Endothelial cell of umbilical vein (primary cell): ENCODE data around the gene NAT16. TPM values are rescaled to one million over a fixed set of nuclear protein-coding genes. Genes with fewer than 3 reads are reported as not detected.

Experiments
- BruUV-seq: library from RNA; stranded (reverse); fragments of 400-500 nt; replicated peaks from 2 replicates; lab custom pipeline; 2021; lab: Mats Ljungman, UMichigan
- CTCF ChIA-PET: fragments of 300-600, 350-600 bp; sonication (Branson Sonifier 250); formaldehyde crosslinking; loops from one replicate; lab custom pipeline; 2021; ENCODE audit warnings: antibody characterized with exemption, inconsistent platforms; lab: Charles Lee
- POLR2A ChIA-PET: fragments of 300-600, 350-600 bp; sonication (Branson Sonifier 250); formaldehyde crosslinking; loops from one replicate; lab custom pipeline; 2021; ENCODE audit warnings: antibody characterized with exemption, inconsistent platforms; lab: Charles Lee
- DNase-seq: peaks from one replicate; pipeline ENCODE4 v3.0.0-alpha.2; 2011; ENCODE audit warnings: low read depth, low spot score
- FAIRE-seq: peaks from 2 replicates; lab custom pipeline; 2011; peaks lifted over from hg19 to GRCh38; lab: Jason Lieb, UNC
- H2AFZ ChIP-seq: 2 replicates; pipeline ENCODE4 v1.6.0; 2012; ENCODE audit warnings: low read depth, low read length, control low read depth, inconsistent platforms
- H3K27ac ChIP-seq: 2 replicates; pipeline ENCODE4 v1.5.1; 2011; ENCODE audit warnings: low read depth, mild to moderate bottlenecking, control low read depth, low read length, moderate library complexity; ENCODE audit not compliant: insufficient read depth
- H3K27me3 ChIP-seq, 2 experiments: 2 replicates each; pipeline versions ENCODE4 v1.6.0 to v1.6.1; 2011; ENCODE audit warnings: low read length in 2 of 2, mixed read lengths in 1 of 2; ENCODE audit not compliant: control insufficient read depth in 2 of 2, insufficient read depth in 2 of 2
- H3K36me3 ChIP-seq, 2 experiments: 2 replicates in 1 of 2; 3 replicates in 1 of 2; pipeline ENCODE4 v1.5.1; 2011; ENCODE audit warnings: low read length in 2 of 2, mild to moderate bottlenecking in 1 of 2, moderate library complexity in 1 of 2; ENCODE audit not compliant: control insufficient read depth in 2 of 2, insufficient read depth in 2 of 2; ENCODE audit errors: extremely low read depth in 1 of 2
- H3K4me1 ChIP-seq: 3 replicates; pipeline ENCODE4 v1.5.1; 2011; ENCODE audit warnings: mild to moderate bottlenecking, low read length; ENCODE audit not compliant: control insufficient read depth, insufficient read depth; ENCODE audit errors: extremely low read depth
- H3K4me2 ChIP-seq: 2 replicates; pipeline ENCODE4 v1.6.1; 2011; ENCODE audit warnings: low read length, control low read depth, mixed read lengths; ENCODE audit not compliant: insufficient read depth
- H3K4me3 ChIP-seq, 3 experiments: fragments of 200-600 bp in 1 of 3; sonication (generic), shearing (Covaris generic) in 1 of 3; replicated peaks in 1 of 3; 2 replicates each; pipeline ENCODE4 v1.5.1; 2011 to 2016; ENCODE audit warnings: control low read depth in 3 of 3, low read length in 3 of 3, mild to moderate bottlenecking in 2 of 3, inconsistent platforms in 1 of 3, low read depth in 1 of 3, moderate library complexity in 1 of 3; ENCODE audit not compliant: insufficient read depth in 1 of 3
- H3K79me2 ChIP-seq: 2 replicates; pipeline ENCODE4 v1.6.0; 2012; ENCODE audit warnings: low read length, inconsistent platforms; ENCODE audit not compliant: control insufficient read depth, insufficient read depth
- H3K9ac ChIP-seq: replicated peaks from 2 replicates; pipeline ENCODE3; 2011; ENCODE audit warnings: low read length, control low read depth; ENCODE audit not compliant: insufficient read depth; ENCODE audit errors: extremely low read depth
- H3K9me1 ChIP-seq: replicated peaks from 3 replicates; pipeline ENCODE4 v1.6.0; 2011; ENCODE audit warnings: mild to moderate bottlenecking, low read length; ENCODE audit not compliant: control insufficient read depth, insufficient read depth; ENCODE audit errors: extremely low read depth
- H3K9me3 ChIP-seq: replicated peaks from 2 replicates; pipeline ENCODE4 v1.5.1; 2012; ENCODE audit warnings: low read length, inconsistent platforms; ENCODE audit not compliant: control insufficient read depth, insufficient read depth
- H4K20me1 ChIP-seq: replicated peaks from 2 replicates; pipeline ENCODE3; 2011; ENCODE audit warnings: mild to moderate bottlenecking, low read length; ENCODE audit not compliant: control insufficient read depth, insufficient read depth; ENCODE audit errors: extremely low read depth
- EZH2 ChIP-seq: IDR thresholded peaks from 2 replicates; pipeline ENCODE4 v1.6.1; 2012; ENCODE audit warnings: borderline replicate concordance, low read depth, mild to moderate bottlenecking, moderate library complexity, low read length, inconsistent platforms; ENCODE audit not compliant: severe bottlenecking
- FOS ChIP-seq: IDR thresholded peaks from 2 replicates; pipeline ENCODE4 v1.6.1; 2011; ENCODE audit warnings: mild to moderate bottlenecking, low read length, moderate library complexity, borderline replicate concordance; ENCODE audit not compliant: insufficient read depth
- GATA2 ChIP-seq: IDR thresholded peaks from 2 replicates; pipeline ENCODE4 v1.7.0; 2011; ENCODE audit warnings: low read depth, mild to moderate bottlenecking, moderate library complexity, mixed read lengths, low read length; ENCODE audit not compliant: insufficient read length, insufficient read depth
- JUN ChIP-seq: IDR thresholded peaks from 2 replicates; pipeline ENCODE4 v1.6.1; 2011; ENCODE audit warnings: borderline replicate concordance, low read depth; ENCODE audit not compliant: insufficient read length, insufficient read depth
- MYC ChIP-seq: IDR thresholded peaks from one replicate; pipeline ENCODE4 v1.6.1; 2011; ENCODE audit warnings: mild to moderate bottlenecking, low read depth, low read length
- POLR2A ChIP-seq: IDR thresholded peaks from 2 replicates; pipeline ENCODE4 v1.6.1; 2012; ENCODE audit warnings: low read depth, mild to moderate bottlenecking, control low read depth, low read length
- POLR2AphosphoS5 ChIP-seq: IDR thresholded peaks from 2 replicates; pipeline ENCODE4 v1.6.1; 2012; ENCODE audit warnings: low read depth, mild to moderate bottlenecking, control low read depth, low read length, moderate library complexity; ENCODE audit not compliant: insufficient read depth
- dilution Hi-C: fragments of 300-500 bp; cut with MboI; formaldehyde crosslinking; loops from one replicate; pipeline ENCODE4 v1.15.0; 2019; ENCODE audit warnings: low sequenced_read_pairs; ENCODE audit not compliant: extremely low pct_ligation_motif_present
- intact Hi-C: fragments of 100-400 bp; cut with micrococcal nuclease; formaldehyde crosslinking; loops from one replicate; pipeline ENCODE4 v1.10.0; 2022
- polyA plus RNA-seq, 4 experiments: library from polyadenylated mRNA; depleted of rRNA in 3 of 4; stranded (reverse) in 3 of 4; unstranded in 1 of 4; fragments of >200 nt; gene quantifications; 2 replicates each; pipeline versions ENCODE4 v1.2.1 to v1.2.3, GENCODE V29; 2011 to 2012; ENCODE audit warnings: missing spikeins in 1 of 4
- total RNA-seq: library from RNA; stranded (reverse); gene quantifications from 2 replicates; pipeline ENCODE4 v1.2.3, GENCODE V29; 2021
- TF ChIP-seq, protein P1 (sequence below), 2 donors: IDR thresholded peaks; 1 replicate in 1 of 2; 2 replicates in 1 of 2; pipeline ENCODE4 v1.5.1; 2011; ENCODE audit warnings: low read length in 2 of 2, mild to moderate bottlenecking in 2 of 2, moderate library complexity in 2 of 2, control low read depth in 1 of 2, inconsistent platforms in 1 of 2, low read depth in 1 of 2; ENCODE audit not compliant: insufficient read depth in 1 of 2; ENCODE audit errors: extremely low read depth in 1 of 2
- TF ChIP-seq, protein P2 (sequence below): IDR thresholded peaks from 2 replicates; pipeline ENCODE4 v1.6.1; 2011; ENCODE audit not compliant: insufficient read depth, insufficient read length

NAT16 gene
- total and polyA plus RNA-seq, 2 donors (not counting 3 experiments of a cell fraction or from before 2014, with no cell fraction given): not detected

DNA sequence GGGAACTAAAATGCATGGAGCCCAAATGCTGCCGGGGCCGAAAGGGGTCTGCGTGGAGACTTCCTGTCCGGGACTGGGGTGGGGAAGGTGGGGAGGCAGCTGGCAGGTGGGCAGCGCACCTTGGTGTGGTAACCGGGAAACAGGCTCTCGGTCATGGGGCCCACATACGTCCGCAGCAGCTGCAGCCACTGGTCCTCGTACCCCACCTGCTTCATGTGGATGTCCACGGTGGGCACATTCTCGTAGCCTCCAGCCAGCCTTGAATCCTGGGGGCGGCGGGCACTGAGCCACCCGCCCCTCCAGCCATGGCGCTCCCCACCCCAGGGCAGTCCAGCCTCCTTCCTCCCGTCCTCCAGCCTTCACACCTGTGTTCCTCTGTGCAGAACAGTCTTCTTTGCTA, 27.4 kb upstream of the NAT16 start:
- peaks cover 11 to 32% of the 10 kb centered on the region in 2 experiments for H3K36me3 ChIP-seq
- TF ChIP-seq MYC (no peak), POLR2AphosphoS5 (no peak), JUN (no peak), POLR2A (no peak), GATA2 (no peak), FOS (no peak), EZH2 (no peak)
- TF ChIP-seq, protein P1, sequence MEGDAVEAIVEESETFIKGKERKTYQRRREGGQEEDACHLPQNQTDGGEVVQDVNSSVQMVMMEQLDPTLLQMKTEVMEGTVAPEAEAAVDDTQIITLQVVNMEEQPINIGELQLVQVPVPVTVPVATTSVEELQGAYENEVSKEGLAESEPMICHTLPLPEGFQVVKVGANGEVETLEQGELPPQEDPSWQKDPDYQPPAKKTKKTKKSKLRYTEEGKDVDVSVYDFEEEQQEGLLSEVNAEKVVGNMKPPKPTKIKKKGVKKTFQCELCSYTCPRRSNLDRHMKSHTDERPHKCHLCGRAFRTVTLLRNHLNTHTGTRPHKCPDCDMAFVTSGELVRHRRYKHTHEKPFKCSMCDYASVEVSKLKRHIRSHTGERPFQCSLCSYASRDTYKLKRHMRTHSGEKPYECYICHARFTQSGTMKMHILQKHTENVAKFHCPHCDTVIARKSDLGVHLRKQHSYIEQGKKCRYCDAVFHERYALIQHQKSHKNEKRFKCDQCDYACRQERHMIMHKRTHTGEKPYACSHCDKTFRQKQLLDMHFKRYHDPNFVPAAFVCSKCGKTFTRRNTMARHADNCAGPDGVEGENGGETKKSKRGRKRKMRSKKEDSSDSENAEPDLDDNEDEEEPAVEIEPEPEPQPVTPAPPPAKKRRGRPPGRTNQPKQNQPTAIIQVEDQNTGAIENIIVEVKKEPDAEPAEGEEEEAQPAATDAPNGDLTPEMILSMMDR (IDR thresholded peaks at IDR 0.05; ENCODE audit: extremely low read depth in 1 of 2, insufficient read depth in 1 of 2, low read depth in 1 of 2, low read length in 2 of 2): no peak
- TF ChIP-seq, protein P2, sequence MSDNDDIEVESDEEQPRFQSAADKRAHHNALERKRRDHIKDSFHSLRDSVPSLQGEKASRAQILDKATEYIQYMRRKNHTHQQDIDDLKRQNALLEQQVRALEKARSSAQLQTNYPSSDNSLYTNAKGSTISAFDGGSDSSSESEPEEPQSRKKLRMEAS: no peak
- H3K9me3 ChIP-seq: no peaks in the 10 kb centered on the region
- dilution Hi-C loops (no loop called here), intact Hi-C loops (no loop called here)
- BruUV-seq: no TSS peak
- H3K4me3 ChIP-seq: no peak overlapping the region
- FAIRE-seq: no peak
- peaks cover 6 to 10% of the 10 kb centered on the region in 2 experiments for H3K27me3 ChIP-seq
- no peaks in the 10 kb centered on the region for H3K79me2 ChIP-seq
- H3K27ac ChIP-seq: no peak overlapping the region
- ChIA-PET CTCF (interaction anchor here (1.3 to 1.7 kb wide), 2 partner anchors 9 to 15 kb away, joined by 3 to 6 read pairs; no protein-coding TSS in a partner anchor), POLR2A (no interaction called here)
- no peak overlapping the region for H2AFZ ChIP-seq
- H3K4me1 ChIP-seq: no peaks in the 10 kb centered on the region
- H3K4me2 ChIP-seq: no peak overlapping the region
- no peak for DNase-seq
- H3K9me1 ChIP-seq: no peaks in the 10 kb centered on the region
- no peaks in the 10 kb centered on the region for H4K20me1 ChIP-seq
- H3K9ac ChIP-seq: no peak overlapping the region
